NB4 (cell line): ENCODE data around the gene ATXN7L1.

Source experiments
- CTCF ChIP-seq: IDR thresholded peaks from one replicate; pipeline ENCODE4 v1.5.1; 2012; ENCODE audit warnings: low read depth, low read length
- POLR2A ChIP-seq: IDR thresholded peaks from 2 replicates; pipeline ENCODE4 v1.6.1; 2011; ENCODE audit warnings: mild to moderate bottlenecking; ENCODE audit not compliant: insufficient read length; ENCODE audit errors: extremely low read depth
- TF ChIP-seq, protein P1 (sequence below): IDR thresholded peaks from 2 replicates; pipeline ENCODE4 v1.6.1; 2011; ENCODE audit warnings: low read depth, low read length

DNA sequence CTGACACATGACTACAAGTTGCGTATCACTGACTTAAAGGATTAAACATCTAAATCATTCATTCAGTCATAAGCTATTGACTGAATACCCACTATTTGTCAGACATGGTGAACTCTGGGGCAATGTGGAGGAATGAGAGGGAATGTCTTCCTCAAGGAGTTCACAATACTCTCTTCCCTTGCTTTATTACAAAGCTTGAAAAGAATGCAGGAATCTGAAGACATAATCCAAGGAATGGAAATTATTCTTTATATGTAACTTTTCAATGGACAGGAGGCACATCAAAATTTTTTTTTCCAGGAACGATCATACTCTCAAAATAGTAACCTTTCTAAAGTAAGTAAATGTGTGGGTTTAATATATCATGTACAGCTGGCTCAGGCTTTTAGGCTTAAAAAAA is 111.9 kb downstream of the ATXN7L1 start:
- no peak for TF ChIP-seq CTCF
- no peak for TF ChIP-seq POLR2A
- TF ChIP-seq, protein P1, sequence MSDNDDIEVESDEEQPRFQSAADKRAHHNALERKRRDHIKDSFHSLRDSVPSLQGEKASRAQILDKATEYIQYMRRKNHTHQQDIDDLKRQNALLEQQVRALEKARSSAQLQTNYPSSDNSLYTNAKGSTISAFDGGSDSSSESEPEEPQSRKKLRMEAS = no peak
